HepG2 (cell line): ENCODE measurements around the gene ABCC5. TPM values are rescaled to one million over a fixed set of nuclear protein-coding genes. Genes with fewer than 3 reads are reported as not detected.

Experiments used
- BCL3 ChIP-seq: sonication (generic); formaldehyde crosslinking; IDR thresholded peaks from 2 replicates; pipeline ENCODE4 v1.5.1; 2020; ENCODE audit warnings: mild to moderate bottlenecking, missing genetic modification reagents, moderate library complexity
- BCL6 ChIP-seq: IDR thresholded peaks from 2 replicates; pipeline ENCODE4 v1.6.1; 2016; ENCODE audit warnings: missing genetic modification reagents, missing compliant biosample characterization
- CHD4 ChIP-seq: fragments of 200-600 bp; sonication (generic); IDR thresholded peaks from 2 replicates; pipeline ENCODE4 v1.7.0; 2017; ENCODE audit warnings: mild to moderate bottlenecking, low read length, borderline replicate concordance
- FOXJ3 ChIP-seq: sonication (generic); formaldehyde crosslinking; IDR thresholded peaks from 2 replicates; pipeline ENCODE4 v1.4.0; 2020; ENCODE audit warnings: missing genetic modification reagents, mild to moderate bottlenecking, borderline replicate concordance
- HNF1B ChIP-seq: sonication (generic); formaldehyde crosslinking; IDR thresholded peaks from 2 replicates; pipeline ENCODE4 v1.5.1; 2020; ENCODE audit warnings: mild to moderate bottlenecking, moderate library complexity, missing genetic modification reagents
- KLF16 ChIP-seq, 2 experiments: sonication (generic) in 1 of 2; formaldehyde crosslinking in 1 of 2; IDR thresholded peaks; 2 replicates each; pipeline versions ENCODE4 v1.6.1 to v1.8.0; 2016 to 2023; ENCODE audit warnings: missing genetic modification reagents in 2 of 2, missing compliant biosample characterization in 1 of 2
- MIER2 ChIP-seq: IDR thresholded peaks from 2 replicates; pipeline ENCODE4 v1.6.1; 2016; ENCODE audit warnings: missing biosample characterization, missing genetic modification reagents
- MYC ChIP-seq: sonication (generic); formaldehyde crosslinking; IDR thresholded peaks from 2 replicates; pipeline ENCODE4 v1.9.0; 2021; ENCODE audit warnings: missing genetic modification reagents, borderline replicate concordance
- PCBP2 ChIP-seq: fragments of 200-400 bp; formaldehyde crosslinking; optimal IDR thresholded peaks from 2 replicates; pipeline ENCODE3; 2018; ENCODE audit warnings: low read length, low read depth; ENCODE audit not compliant: poor library complexity, severe bottlenecking
- PPARG ChIP-seq: conservative IDR thresholded peaks from 2 replicates; pipeline ENCODE4 v1.6.1; 2016; ENCODE audit warnings: missing biosample characterization, missing genetic modification reagents
- PRMT3 ChIP-seq: sonication (generic); formaldehyde crosslinking; IDR thresholded peaks from 2 replicates; pipeline ENCODE4 v1.8.1; 2022; ENCODE audit warnings: low read depth, mild to moderate bottlenecking, moderate library complexity, missing genetic modification reagents, borderline replicate concordance
- RARG ChIP-seq: sonication (generic); formaldehyde crosslinking; IDR thresholded peaks from 2 replicates; pipeline ENCODE4 v1.4.0; 2020; ENCODE audit warnings: low read depth, mild to moderate bottlenecking, missing genetic modification reagents
- RBAK ChIP-seq: sonication (generic); formaldehyde crosslinking; IDR thresholded peaks from 2 replicates; pipeline ENCODE4 v1.5.1; 2020; ENCODE audit warnings: mild to moderate bottlenecking, missing genetic modification reagents
- SAFB2 ChIP-seq: sonication (generic); formaldehyde crosslinking; IDR thresholded peaks from 2 replicates; pipeline ENCODE4 v1.5.1; 2020; ENCODE audit warnings: missing genetic modification reagents, low read depth, mild to moderate bottlenecking, borderline replicate concordance
- ZNF44 ChIP-seq: sonication (generic); formaldehyde crosslinking; IDR thresholded peaks from 2 replicates; pipeline ENCODE4 v1.5.1; 2020; ENCODE audit warnings: mild to moderate bottlenecking, missing genetic modification reagents
- ZNF703 ChIP-seq: sonication (generic); formaldehyde crosslinking; IDR thresholded peaks from 2 replicates; pipeline ENCODE4 v1.5.1; 2020; ENCODE audit warnings: missing genetic modification reagents, mild to moderate bottlenecking, moderate library complexity, borderline replicate concordance
- polyA plus RNA-seq, 8 experiments: library from polyadenylated mRNA; depleted of rRNA in 3 of 8; stranded (reverse) in 7 of 8; unstranded in 1 of 8; fragments of >200 nt; fragmentation: Illumina TruSeq in 4 of 8; extraction: Trizol in 4 of 8; gene quantifications; 2 replicates each; pipeline versions ENCODE4 v1.2.1 to v1.2.3, GENCODE V29; 2011 to 2016; ENCODE audit warnings: low read depth in 4 of 8, missing spikeins in 1 of 8, mixed read lengths in 1 of 8; ENCODE audit not compliant: insufficient read depth in 1 of 8
- total RNA-seq, 5 experiments: library from RNA; depleted of rRNA; stranded (reverse); fragments of >200 nt; fragmentation: Illumina TruSeq; extraction: Trizol; gene quantifications; 2 replicates each; pipeline ENCODE4 v1.2.3, GENCODE V29; 2016; ENCODE audit warnings: low read depth in 1 of 5
- TF ChIP-seq, protein P1 (sequence below): IDR thresholded peaks from 2 replicates; pipeline ENCODE4 v1.6.1; 2016; ENCODE audit warnings: mild to moderate bottlenecking
- TF ChIP-seq, protein P2 (sequence below): sonication (generic); formaldehyde crosslinking; IDR thresholded peaks from 2 replicates; pipeline ENCODE4 v1.5.1; 2020; ENCODE audit warnings: mild to moderate bottlenecking, missing genetic modification reagents, moderate library complexity
- TF ChIP-seq, protein P3 (sequence below): sonication (generic); formaldehyde crosslinking; IDR thresholded peaks from 2 replicates; pipeline ENCODE4 v1.4.0; 2020; ENCODE audit warnings: low read depth, mild to moderate bottlenecking, missing genetic modification reagents

ABCC5 gene
- total and polyA plus RNA-seq, 2 of the 13 experiments (the other 11 are each of a cell fraction or from before 2014, with no cell fraction given): 12.5 to 12.7 TPM

GRCh38 chr3:183884427-183885296 lies 133.0 kb downstream of the ABCC5 start, which contains the start of gene PARL (continued):
- TF ChIP-seq, protein P1, sequence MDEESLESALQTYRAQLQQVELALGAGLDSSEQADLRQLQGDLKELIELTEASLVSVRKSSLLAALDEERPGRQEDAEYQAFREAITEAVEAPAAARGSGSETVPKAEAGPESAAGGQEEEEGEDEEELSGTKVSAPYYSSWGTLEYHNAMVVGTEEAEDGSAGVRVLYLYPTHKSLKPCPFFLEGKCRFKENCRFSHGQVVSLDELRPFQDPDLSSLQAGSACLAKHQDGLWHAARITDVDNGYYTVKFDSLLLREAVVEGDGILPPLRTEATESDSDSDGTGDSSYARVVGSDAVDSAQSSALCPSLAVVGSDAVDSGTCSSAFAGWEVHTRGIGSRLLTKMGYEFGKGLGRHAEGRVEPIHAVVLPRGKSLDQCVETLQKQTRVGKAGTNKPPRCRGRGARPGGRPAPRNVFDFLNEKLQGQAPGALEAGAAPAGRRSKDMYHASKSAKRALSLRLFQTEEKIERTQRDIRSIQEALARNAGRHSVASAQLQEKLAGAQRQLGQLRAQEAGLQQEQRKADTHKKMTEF (CRISPR knock-in tag): peak; percentile 96
- TF ChIP-seq, protein P2, sequence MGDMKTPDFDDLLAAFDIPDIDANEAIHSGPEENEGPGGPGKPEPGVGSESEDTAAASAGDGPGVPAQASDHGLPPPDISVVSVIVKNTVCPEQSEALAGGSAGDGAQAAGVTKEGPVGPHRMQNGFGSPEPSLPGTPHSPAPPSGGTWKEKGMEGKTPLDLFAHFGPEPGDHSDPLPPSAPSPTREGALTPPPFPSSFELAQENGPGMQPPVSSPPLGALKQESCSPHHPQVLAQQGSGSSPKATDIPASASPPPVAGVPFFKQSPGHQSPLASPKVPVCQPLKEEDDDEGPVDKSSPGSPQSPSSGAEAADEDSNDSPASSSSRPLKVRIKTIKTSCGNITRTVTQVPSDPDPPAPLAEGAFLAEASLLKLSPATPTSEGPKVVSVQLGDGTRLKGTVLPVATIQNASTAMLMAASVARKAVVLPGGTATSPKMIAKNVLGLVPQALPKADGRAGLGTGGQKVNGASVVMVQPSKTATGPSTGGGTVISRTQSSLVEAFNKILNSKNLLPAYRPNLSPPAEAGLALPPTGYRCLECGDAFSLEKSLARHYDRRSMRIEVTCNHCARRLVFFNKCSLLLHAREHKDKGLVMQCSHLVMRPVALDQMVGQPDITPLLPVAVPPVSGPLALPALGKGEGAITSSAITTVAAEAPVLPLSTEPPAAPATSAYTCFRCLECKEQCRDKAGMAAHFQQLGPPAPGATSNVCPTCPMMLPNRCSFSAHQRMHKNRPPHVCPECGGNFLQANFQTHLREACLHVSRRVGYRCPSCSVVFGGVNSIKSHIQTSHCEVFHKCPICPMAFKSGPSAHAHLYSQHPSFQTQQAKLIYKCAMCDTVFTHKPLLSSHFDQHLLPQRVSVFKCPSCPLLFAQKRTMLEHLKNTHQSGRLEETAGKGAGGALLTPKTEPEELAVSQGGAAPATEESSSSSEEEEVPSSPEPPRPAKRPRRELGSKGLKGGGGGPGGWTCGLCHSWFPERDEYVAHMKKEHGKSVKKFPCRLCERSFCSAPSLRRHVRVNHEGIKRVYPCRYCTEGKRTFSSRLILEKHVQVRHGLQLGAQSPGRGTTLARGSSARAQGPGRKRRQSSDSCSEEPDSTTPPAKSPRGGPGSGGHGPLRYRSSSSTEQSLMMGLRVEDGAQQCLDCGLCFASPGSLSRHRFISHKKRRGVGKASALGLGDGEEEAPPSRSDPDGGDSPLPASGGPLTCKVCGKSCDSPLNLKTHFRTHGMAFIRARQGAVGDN: peak; percentile 99
- no peak for TF ChIP-seq PRMT3
- TF ChIP-seq HNF1B: peak; percentile 85
- peak in 1 of 2 experiments; percentile 85; a peak in 1 of 4 replicates for TF ChIP-seq KLF16 (CRISPR knock-in tag; IDR thresholded peaks at IDR 0.05)
- no peak for TF ChIP-seq RBAK (CRISPR knock-in tag)
- TF ChIP-seq PPARG (CRISPR knock-in tag): peak; percentile 84
- TF ChIP-seq ZNF44 (CRISPR knock-in tag): peak; percentile 43; the same call in 1 of the 2 replicates
- no peak for TF ChIP-seq RARG
- no peak; the same call in 1 of the 2 replicates for TF ChIP-seq ZNF703
- TF ChIP-seq MYC: peak; percentile 99
- TF ChIP-seq SAFB2 (CRISPR knock-in tag): peak; percentile 95
- no peak; the same call in 1 of the 2 replicates for TF ChIP-seq BCL3 (CRISPR knock-in tag)
- TF ChIP-seq PCBP2: no peak
- TF ChIP-seq FOXJ3 (CRISPR knock-in tag): no peak
- TF ChIP-seq MIER2 (CRISPR knock-in tag): peak; percentile 75; the same call in 1 of the 2 replicates
- TF ChIP-seq, protein P3, sequence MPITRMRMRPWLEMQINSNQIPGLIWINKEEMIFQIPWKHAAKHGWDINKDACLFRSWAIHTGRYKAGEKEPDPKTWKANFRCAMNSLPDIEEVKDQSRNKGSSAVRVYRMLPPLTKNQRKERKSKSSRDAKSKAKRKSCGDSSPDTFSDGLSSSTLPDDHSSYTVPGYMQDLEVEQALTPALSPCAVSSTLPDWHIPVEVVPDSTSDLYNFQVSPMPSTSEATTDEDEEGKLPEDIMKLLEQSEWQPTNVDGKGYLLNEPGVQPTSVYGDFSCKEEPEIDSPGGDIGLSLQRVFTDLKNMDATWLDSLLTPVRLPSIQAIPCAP: no peak
- no peak for TF ChIP-seq CHD4
- TF ChIP-seq BCL6 (CRISPR knock-in tag): peak; percentile 72
